ENCODE results near the gene ZNF12. TPM values are rescaled to one million over a fixed set of nuclear protein-coding genes. Genes with fewer than 3 reads are reported as not detected.
A peak's percentile ranks its signal among the peaks of the same experiment; 100 is the strongest.

Gene ZNF12
- total RNA-seq, 2 experiments from 2014 or later: 15.4 to 25.3 TPM

GRCh38 chr7:6639627-6640026, 67.1 kb downstream of the ZNF12 start:
- Histone ChIP-seq H3K9me2 (ENCODE audit: insufficient read depth, low read length) (no peaks in the 10 kb centered on the region), H3K4me2 (ENCODE audit: low read length) (no peak overlapping the region), H3K36me3 (ENCODE audit: insufficient read depth, low read length) (peaks cover 58% of the 10 kb centered on the region), H3K9me3 (ENCODE audit: low read length) (0 out of 2 replicates have a peak, but pooled peaks cover 5% of the 10 kb centered on the region), H4K20me1 (ENCODE audit: insufficient read depth, low read length) (no peaks in the 10 kb centered on the region), H3K4me1 (ENCODE audit: insufficient read depth, low read length, poor library complexity, severe bottlenecking) (peaks cover 12% of the 10 kb centered on the region), H3K4me3 (ENCODE audit: low read depth, low read length, poor library complexity, severe bottlenecking) (no peak overlapping the region), H3K79me2 (ENCODE audit: insufficient read depth, low read depth, low read length) (peaks cover 17% of the 10 kb centered on the region), H2AFZ (ENCODE audit: low read length) (no peak overlapping the region), H3K27ac (ENCODE audit: low read depth, low read length, poor library complexity, severe bottlenecking) (no peak overlapping the region)
- POLR2A ChIA-PET: no interaction called here
- CTCF ChIA-PET (ENCODE audit: unreplicated experiment): no interaction called here
- no peak for DNase-seq (ENCODE audit: low spot score)
- no peak for TF ChIP-seq EZH2phosphoT487 (IDR thresholded peaks at IDR 0.05; ENCODE audit: borderline replicate concordance, low read depth, low read length)
- no peak for TF ChIP-seq CTCF (conservative IDR thresholded peaks at IDR 0.05; ENCODE audit: low read length)
- intact Hi-C loops (cut with micrococcal nuclease; ENCODE audit: unreplicated experiment): no loop called here
- BruUV-seq (replicated peaks): no TSS peak

GRCh38 chr7:6639032-6639431, 67.7 kb downstream of the ZNF12 start:
- no peak for DNase-seq (ENCODE audit: low spot score)
- peak overlapping the region; percentile 80; the same call in 1 of the 2 replicates for H3K4me2 ChIP-seq (ENCODE audit: low read length)
- H3K9me3 ChIP-seq (ENCODE audit: low read length): 0 out of 2 replicates have a peak, but pooled peaks cover 5% of the 10 kb centered on the region
- POLR2A ChIA-PET: no interaction called here
- H4K20me1 ChIP-seq (ENCODE audit: insufficient read depth, low read length): no peaks in the 10 kb centered on the region
- H3K9me2 ChIP-seq (ENCODE audit: insufficient read depth, low read length): no peaks in the 10 kb centered on the region
- H2AFZ ChIP-seq (ENCODE audit: low read length): no peak overlapping the region
- CTCF ChIA-PET (ENCODE audit: unreplicated experiment): interaction anchor here (1.1 kb wide), 1 partner anchor 19 kb away, joined by 4 read pairs; no protein-coding TSS in a partner anchor
- intact Hi-C loops (cut with micrococcal nuclease; ENCODE audit: unreplicated experiment): no loop called here
- H3K4me3 ChIP-seq (ENCODE audit: low read depth, low read length, poor library complexity, severe bottlenecking): peak overlapping the region; percentile 79
- H3K27ac ChIP-seq (ENCODE audit: low read depth, low read length, poor library complexity, severe bottlenecking): no peak overlapping the region
- no TSS peak for BruUV-seq (replicated peaks)
- H3K4me1 ChIP-seq (ENCODE audit: insufficient read depth, low read length, poor library complexity, severe bottlenecking): peaks cover 12% of the 10 kb centered on the region
- H3K79me2 ChIP-seq (ENCODE audit: insufficient read depth, low read depth, low read length): peaks cover 17% of the 10 kb centered on the region
- no peak for TF ChIP-seq CTCF (conservative IDR thresholded peaks at IDR 0.05; ENCODE audit: low read length)
- H3K36me3 ChIP-seq (ENCODE audit: insufficient read depth, low read length): peaks cover 52% of the 10 kb centered on the region

Other genes starting within 250 kb of the ZNF12 start
- 23.6 and 30.2 TPM in 2 replicates for gene KDELR2, start 222.8 kb downstream of the ZNF12 start, total RNA-seq (2014; rRNA removed; shearing (Covaris generic))
- gene KDELR2, start 222.8 kb downstream of the ZNF12 start, total RNA-seq (2022): 62.1 and 63.4 TPM in 2 replicates
- 0.16 and 0.23 TPM in 2 replicates for gene GRID2IP, start 155.5 kb downstream of the ZNF12 start, total RNA-seq (2014; rRNA removed; shearing (Covaris generic))
- gene GRID2IP, start 155.5 kb downstream of the ZNF12 start, total RNA-seq (2022): 0.32 and 0.41 TPM in 2 replicates
- gene ZDHHC4, start 129.5 kb downstream of the ZNF12 start, total RNA-seq (2014; rRNA removed; shearing (Covaris generic)): 60.7 and 76.4 TPM in 2 replicates
- gene ZDHHC4, start 129.5 kb downstream of the ZNF12 start, total RNA-seq (2022): 92.7 and 110 TPM in 2 replicates
- 27.2 and 33.0 TPM in 2 replicates for gene INTS15, start 116.9 kb downstream of the ZNF12 start, total RNA-seq (2014; rRNA removed; shearing (Covaris generic))
- gene INTS15, start 116.9 kb downstream of the ZNF12 start, total RNA-seq (2022): 38.8 and 40.9 TPM in 2 replicates
- 0.60 and 0.77 TPM in 2 replicates for gene ZNF853, start 91.3 kb downstream of the ZNF12 start, total RNA-seq (2014; rRNA removed; shearing (Covaris generic))
- 0.48 and 0.55 TPM in 2 replicates for gene ZNF853, start 91.3 kb downstream of the ZNF12 start, total RNA-seq (2022)
- gene ZNF316, start 69.6 kb downstream of the ZNF12 start, total RNA-seq (2014; rRNA removed; shearing (Covaris generic)): 17.1 and 18.1 TPM in 2 replicates
- gene ZNF316, start 69.6 kb downstream of the ZNF12 start, total RNA-seq (2022): 34.2 and 37.5 TPM in 2 replicates
- gene RSPH10B2, start 47.2 kb upstream of the ZNF12 start, total RNA-seq (2014; rRNA removed; shearing (Covaris generic)): 0.76 TPM in 1 of 2 replicates, not detected in the other
- 1.3 TPM in 1 of 2 replicates, not detected in the other for gene RSPH10B2, start 47.2 kb upstream of the ZNF12 start, total RNA-seq (2022)
- 20.7 and 32.5 TPM in 2 replicates for gene CCZ1B, start 119.3 kb upstream of the ZNF12 start, total RNA-seq (2014; rRNA removed; shearing (Covaris generic))
- gene CCZ1B, start 119.3 kb upstream of the ZNF12 start, total RNA-seq (2022): 52.0 and 56.3 TPM in 2 replicates

All from OCI-LY7 (cell line).